K562 (cell line): Measurements from ENCODE around the gene ESPN. TPM values are rescaled to one million over a fixed set of nuclear protein-coding genes. Genes with fewer than 3 reads are reported as not detected.
A peak's percentile ranks its signal among the peaks of the same experiment; 100 is the strongest.

Experiments
- ATF2 ChIP-seq: sonication (generic); formaldehyde crosslinking; IDR thresholded peaks from 2 replicates; pipeline ENCODE4 v1.8.1; 2022; ENCODE audit warnings: missing genetic modification reagents
- CREB5 ChIP-seq: fragments of 250-450 bp; sonication (Bioruptor Pico); IDR thresholded peaks from 2 replicates; pipeline ENCODE4 v1.5.0; 2020; ENCODE audit warnings: mild to moderate bottlenecking
- ETS2 ChIP-seq: IDR thresholded peaks from 2 replicates; pipeline ENCODE4 v1.6.1; 2016; ENCODE audit warnings: borderline replicate concordance, missing genetic modification characterization, mild to moderate bottlenecking, moderate library complexity, missing compliant biosample characterization; ENCODE audit not compliant: poor library complexity, severe bottlenecking
- ETV5 ChIP-seq: sonication (generic); formaldehyde crosslinking; IDR thresholded peaks from 2 replicates; pipeline ENCODE4 v1.4.0; 2020; ENCODE audit warnings: low read depth, mild to moderate bottlenecking, missing genetic modification reagents
- FOXA3 ChIP-seq, 2 experiments: fragments of 450-650 bp in 1 of 2; sonication (generic) in 1 of 2; formaldehyde crosslinking; IDR thresholded peaks in 1 of 2; conservative IDR thresholded peaks in 1 of 2; 2 replicates each; pipeline versions ENCODE4 v1.4.0 to v1.8.0; 2020 to 2022; ENCODE audit warnings: mild to moderate bottlenecking in 2 of 2, missing genetic modification reagents in 1 of 2
- GTF2A2 ChIP-seq: IDR thresholded peaks from 2 replicates; pipeline ENCODE4 v1.6.1; 2016; ENCODE audit warnings: mild to moderate bottlenecking, missing genetic modification characterization, missing compliant biosample characterization
- HDAC3 ChIP-seq: fragments of 450-650 bp; IDR thresholded peaks from 2 replicates; pipeline ENCODE4 v1.6.1; 2018; ENCODE audit warnings: borderline replicate concordance, mild to moderate bottlenecking, moderate library complexity; ENCODE audit not compliant: partially characterized antibody
- KAT7 ChIP-seq: sonication (generic); formaldehyde crosslinking; IDR thresholded peaks from 2 replicates; pipeline ENCODE4 v1.8.0; 2022; ENCODE audit warnings: missing genetic modification reagents, mild to moderate bottlenecking, borderline replicate concordance
- KDM2B ChIP-seq: fragments of 250-450 bp; sonication (Bioruptor Pico); IDR thresholded peaks from 2 replicates; pipeline ENCODE4 v1.8.0; 2021; ENCODE audit warnings: mild to moderate bottlenecking, moderate library complexity
- MLX ChIP-seq, 2 experiments: fragments of 450-650 bp in 1 of 2; sonication (generic) in 1 of 2; formaldehyde crosslinking; conservative IDR thresholded peaks; 2 replicates each; pipeline versions ENCODE4 v1.4.0 to v1.8.1; 2020 to 2022; ENCODE audit warnings: mild to moderate bottlenecking in 1 of 2, missing genetic modification reagents in 1 of 2
- MNT ChIP-seq, 2 experiments: fragments of 450-650 bp; conservative IDR thresholded peaks; 2 replicates each; pipeline ENCODE4 v1.6.1; 2017; ENCODE audit warnings: mild to moderate bottlenecking in 2 of 2, moderate library complexity in 2 of 2
- MYNN ChIP-seq, 2 experiments: sonication (generic); formaldehyde crosslinking in 1 of 2; IDR thresholded peaks; 2 replicates each; pipeline versions ENCODE4 v1.5.0 to v1.6.1; 2016 to 2020; ENCODE audit warnings: antibody characterized with exemption in 1 of 2, missing genetic modification reagents in 1 of 2
- NBN ChIP-seq: fragments of 450-650 bp; IDR thresholded peaks from 2 replicates; pipeline ENCODE4 v1.6.1; 2016; ENCODE audit warnings: low read depth, mild to moderate bottlenecking
- STAG1 ChIP-seq: sonication (generic); formaldehyde crosslinking; IDR thresholded peaks from 2 replicates; pipeline ENCODE4 v1.5.0; 2020; ENCODE audit warnings: missing genetic modification reagents, borderline replicate concordance
- TFAP4 ChIP-seq: sonication (generic); formaldehyde crosslinking; IDR thresholded peaks from 2 replicates; pipeline ENCODE4 v1.8.0; 2022; ENCODE audit warnings: missing genetic modification reagents, mild to moderate bottlenecking, moderate library complexity, borderline replicate concordance
- THAP7 ChIP-seq: fragments of 250-450 bp; sonication (Bioruptor Pico); IDR thresholded peaks from 2 replicates; pipeline ENCODE4 v1.5.0; 2021
- ZBTB9 ChIP-seq: fragments of 450-650 bp; formaldehyde crosslinking; IDR thresholded peaks from 2 replicates; pipeline ENCODE4 v1.4.0; 2020; ENCODE audit warnings: mild to moderate bottlenecking, moderate library complexity
- ZNF785 ChIP-seq: fragments of 250-450 bp; sonication (Bioruptor Pico); IDR thresholded peaks from 2 replicates; pipeline ENCODE4 v1.4.0; 2020; ENCODE audit warnings: mild to moderate bottlenecking
- polyA plus RNA-seq, 8 experiments: library from polyadenylated mRNA; depleted of rRNA in 4 of 8; stranded (reverse) in 5 of 8; unstranded in 3 of 8; fragments of >200 nt; fragmentation: Nextera tagmentation in 2 of 8; fragmentation: Illumina TruSeq in 1 of 8; extraction: Ambion mirVana in 2 of 8; extraction: Trizol in 1 of 8; gene quantifications; 2 replicates each; pipeline versions ENCODE4 v1.2.1 to v1.2.3, GENCODE V29; 2011 to 2014; ENCODE audit warnings: inconsistent platforms in 1 of 8, missing spikeins in 1 of 8
- total RNA-seq, 7 experiments: library from RNA; depleted of rRNA in 6 of 7; stranded (reverse); fragments of >200 nt in 6 of 7; fragmentation: Illumina TruSeq in 2 of 7; extraction: Trizol in 2 of 7; gene quantifications; 2 replicates each; pipeline versions ENCODE4 v1.2.1 to v1.2.3, GENCODE V29; 2011 to 2021; ENCODE audit warnings: low replicate concordance in 1 of 7

ESPN gene
- total and polyA plus RNA-seq, 9 of the 15 experiments (the other 6 are each of a cell fraction or from before 2014, with no cell fraction given) = 0.07 to 1.2 (median 0.45) TPM; not detected in 3

- no peak for TF ChIP-seq KAT7 (CRISPR knock-in tag)
- no peak for TF ChIP-seq THAP7 (CRISPR knock-in tag)
- TF ChIP-seq TFAP4 (CRISPR knock-in tag) = peak; percentile 73; the same call in 1 of the 2 replicates
- TF ChIP-seq ETV5 = no peak
- TF ChIP-seq ETS2 = no peak
- no peak for TF ChIP-seq ATF2 (CRISPR knock-in tag)
- no peak for TF ChIP-seq HDAC3
- no peak for TF ChIP-seq ZNF785 (CRISPR knock-in tag)
- TF ChIP-seq FOXA3 (CRISPR knock-in tag; conservative IDR thresholded peaks at IDR 0.05 in 1 of 2, IDR thresholded peaks at IDR 0.05 in 1 of 2) = no peak
- peak in 1 of 2 experiments; percentile 55; a peak in 1 of 4 replicates for TF ChIP-seq MNT (conservative IDR thresholded peaks at IDR 0.05)
- peak; percentile 64; the same call in 1 of the 2 replicates for TF ChIP-seq STAG1 (CRISPR knock-in tag)
- TF ChIP-seq ZBTB9 (CRISPR knock-in tag) = no peak
- no peak for TF ChIP-seq GTF2A2 (tag)
- no peak for TF ChIP-seq MLX (CRISPR knock-in tag; conservative IDR thresholded peaks at IDR 0.05)
- no peak for TF ChIP-seq NBN
- peak; percentile 79; the same call in 1 of the 2 replicates for TF ChIP-seq MYNN (IDR thresholded peaks at IDR 0.05)
- TF ChIP-seq MYNN (CRISPR knock-in tag; IDR thresholded peaks at IDR 0.05) = no peak
- TF ChIP-seq KDM2B (CRISPR knock-in tag) = no peak
- no peak for TF ChIP-seq CREB5 (CRISPR knock-in tag)
Measured at GRCh38 chr1:6486433-6487011, 61.9 kb downstream of the ESPN start (continued).
